Stimulated activated CD4-positive, alpha-beta T cell treated with anti-CD3 and anti-CD28 coated beads, Interleukin-4, amount 100 ng/mL, for 1 hour (primary cell): Measurements from ENCODE around the gene MR1.

Experiments used
- DNase-seq: peaks from one replicate; pipeline ENCODE4 v3.0.0-alpha.2; 2020

The MR1 gene

GRCh38 chr1:181033799-181034451 is at the start of gene MR1:
Gene MR1 (plus strand): TSS chr1:181033983. CDS start chr1:181034008, 25 bp downstream.
- DNase-seq: no peak

- DNase-seq: no peak
Observed at GRCh38 chr1:180988253-180988752, 45.5 kb upstream of the MR1 start.

GRCh38 chr1:180994262-180994661 is 39.5 kb upstream of the MR1 start:
- DNase-seq: no peak

- DNase-seq: no peak
Observed at GRCh38 chr1:180997843-180998504, 35.8 kb upstream of the MR1 start.

GRCh38 chr1:181001091-181001780 is 32.5 kb upstream of the MR1 start:
- DNase-seq: no peak

- DNase-seq: no peak
Observed at GRCh38 chr1:181002582-181003172, 31.1 kb upstream of the MR1 start.

GRCh38 chr1:181010789-181011188 is 23.0 kb upstream of the MR1 start:
- no peak for DNase-seq

- DNase-seq: no peak
Observed at GRCh38 chr1:181011301-181012202, 22.2 kb upstream of the MR1 start.

GRCh38 chr1:181012203-181012745 is 21.5 kb upstream of the MR1 start:
- DNase-seq: no peak

- no peak for DNase-seq
Observed at GRCh38 chr1:181013144-181013543, 20.6 kb upstream of the MR1 start.

GRCh38 chr1:181014477-181015250 is 19.1 kb upstream of the MR1 start:
- no peak for DNase-seq

GRCh38 chr1:181015251-181015615 is 18.6 kb upstream of the MR1 start:
- DNase-seq: no peak

- DNase-seq: no peak
Observed at GRCh38 chr1:181016563-181016962, 17.2 kb upstream of the MR1 start.

- no peak for DNase-seq
Observed at GRCh38 chr1:181018901-181019681, 14.7 kb upstream of the MR1 start.

GRCh38 chr1:181021159-181021558 is 12.6 kb upstream of the MR1 start:
- no peak for DNase-seq

- DNase-seq: peak; percentile 76
Observed at GRCh38 chr1:181021811-181022434, 11.9 kb upstream of the MR1 start.

GRCh38 chr1:181023265-181024057 is 10.3 kb upstream of the MR1 start:
- DNase-seq: no peak

- no peak for DNase-seq
Observed at GRCh38 chr1:181028196-181028595, 5.6 kb upstream of the MR1 start.

GRCh38 chr1:181028615-181029014 is 5.2 kb upstream of the MR1 start:
- DNase-seq: no peak
